DOHH2 (cell line): ENCODE measurements around the gene ARX.

Experiments used
- H3F3A ChIP-seq: fragments of 200-600 bp; sonication (generic), shearing (Covaris generic); 2 replicates; pipeline ENCODE4 v1.6.0; 2016; ENCODE audit warnings: antibody characterized with exemption, mild to moderate bottlenecking; ENCODE audit not compliant: control insufficient read depth, insufficient read depth
- H3K27ac ChIP-seq: fragments of 200-600 bp; sonication (generic); 2 replicates; pipeline ENCODE4 v1.5.1; 2014; ENCODE audit warnings: low read depth, mild to moderate bottlenecking, low read length, moderate library complexity
- H3K27me3 ChIP-seq: fragments of 200-600 bp; sonication (generic); 2 replicates; pipeline ENCODE4 v1.6.1; 2014; ENCODE audit warnings: mild to moderate bottlenecking, low read length, mixed read lengths; ENCODE audit not compliant: control insufficient read depth
- H3K36me3 ChIP-seq: fragments of 200-600 bp; sonication (generic); 2 replicates; pipeline ENCODE4 v1.6.1; 2014; ENCODE audit warnings: mild to moderate bottlenecking, low read length, moderate library complexity, mixed read lengths; ENCODE audit not compliant: control insufficient read depth
- H3K4me1 ChIP-seq: fragments of 200-600 bp; sonication (generic); 2 replicates; pipeline ENCODE4 v1.6.1; 2014; ENCODE audit warnings: mild to moderate bottlenecking, low read length, mixed read lengths; ENCODE audit not compliant: control insufficient read depth
- H3K4me2 ChIP-seq: fragments of 200-600 bp; sonication (generic); 2 replicates; pipeline ENCODE4 v1.6.0; 2014; ENCODE audit warnings: mild to moderate bottlenecking, low read length, moderate library complexity
- H3K4me3 ChIP-seq: fragments of 200-600 bp; sonication (generic); 2 replicates; pipeline ENCODE4 v1.5.1; 2014; ENCODE audit warnings: mild to moderate bottlenecking, low read length, mixed read lengths
- H3K79me2 ChIP-seq: fragments of 200-600 bp; sonication (generic); 2 replicates; pipeline ENCODE4 v1.6.1; 2014; ENCODE audit warnings: mild to moderate bottlenecking, low read length, mixed read lengths; ENCODE audit not compliant: control insufficient read depth
- H3K9me2 ChIP-seq: fragments of 200-600 bp; sonication (generic); replicated peaks from 2 replicates; pipeline ENCODE4 v1.6.1; 2014; ENCODE audit warnings: mild to moderate bottlenecking, low read length, mixed read lengths; ENCODE audit not compliant: control insufficient read depth
- H3K9me3 ChIP-seq: fragments of 200-600 bp; sonication (generic); 2 replicates; pipeline ENCODE4 v1.6.1; 2014; ENCODE audit warnings: antibody characterized with exemption, low read length, mixed read lengths; ENCODE audit not compliant: control insufficient read depth, insufficient read depth
- H4K20me1 ChIP-seq: fragments of 200-600 bp; sonication (generic); 2 replicates; pipeline ENCODE4 v1.6.0; 2014; ENCODE audit warnings: low read depth, mild to moderate bottlenecking, antibody characterized with exemption, low read length, moderate library complexity; ENCODE audit not compliant: control insufficient read depth, insufficient read depth
- CTCF ChIP-seq: fragments of 200-600 bp; sonication (generic); IDR thresholded peaks from one replicate; pipeline ENCODE4 v1.5.1; 2014; ENCODE audit warnings: antibody characterized with exemption, mild to moderate bottlenecking, low read depth, low read length; ENCODE audit not compliant: poor library complexity, severe bottlenecking
- EZH2phosphoT487 ChIP-seq: fragments of 200-600 bp; sonication (generic); IDR thresholded peaks from 2 replicates; pipeline ENCODE4 v1.6.1; 2017; ENCODE audit warnings: borderline replicate concordance, mild to moderate bottlenecking, antibody characterized with exemption, low read length, moderate library complexity, mixed read lengths

The ARX gene

DNA sequence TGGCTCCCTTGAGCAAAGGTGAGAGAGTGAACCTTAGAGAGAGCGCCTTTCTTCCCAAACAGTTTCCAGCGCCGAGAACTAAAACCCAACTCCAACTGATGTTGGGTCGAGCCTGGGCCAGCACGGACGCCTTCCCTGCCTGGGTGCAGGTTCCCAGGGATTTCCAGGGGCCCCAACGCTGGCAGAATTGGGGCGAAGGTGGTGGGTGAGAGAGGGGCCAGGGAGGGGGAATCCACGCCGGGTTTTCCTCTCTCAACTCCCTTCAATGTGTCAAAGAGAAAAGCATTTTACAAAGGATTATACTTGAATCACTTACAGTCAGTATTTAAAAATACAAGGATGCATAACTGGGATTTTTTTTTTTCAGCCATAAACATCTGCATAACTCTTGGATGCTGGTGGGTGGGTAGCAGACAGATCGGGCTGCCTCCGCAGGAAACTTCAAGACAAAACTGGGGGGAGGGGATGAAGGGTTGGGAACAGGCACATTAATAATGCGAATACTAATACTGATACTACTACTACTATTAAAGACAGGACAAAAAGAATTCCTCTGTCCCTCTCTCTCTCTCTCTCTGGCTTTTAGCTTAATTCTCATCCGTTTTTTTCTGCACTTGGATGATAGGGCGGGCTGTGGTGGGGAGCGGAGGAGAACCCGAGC lies 1.3 kb upstream of the ARX start:
- no peak overlapping the region for H3K4me3 ChIP-seq
- H3K27ac ChIP-seq, result no peak overlapping the region
- TF ChIP-seq CTCF, result no peak
- no peak for TF ChIP-seq EZH2phosphoT487
- H3F3A ChIP-seq, result no peaks in the 10 kb centered on the region
- no peak overlapping the region for H3K4me2 ChIP-seq
- H3K9me2 ChIP-seq, result no peaks in the 10 kb centered on the region
- peaks cover 41% of the 10 kb centered on the region for H3K27me3 ChIP-seq
- no peaks in the 10 kb centered on the region for H4K20me1 ChIP-seq
- no peaks in the 10 kb centered on the region for H3K79me2 ChIP-seq
- H3K9me3 ChIP-seq, result no peaks in the 10 kb centered on the region
- H3K36me3 ChIP-seq, result no peaks in the 10 kb centered on the region
- no peaks in the 10 kb centered on the region for H3K4me1 ChIP-seq

DNA sequence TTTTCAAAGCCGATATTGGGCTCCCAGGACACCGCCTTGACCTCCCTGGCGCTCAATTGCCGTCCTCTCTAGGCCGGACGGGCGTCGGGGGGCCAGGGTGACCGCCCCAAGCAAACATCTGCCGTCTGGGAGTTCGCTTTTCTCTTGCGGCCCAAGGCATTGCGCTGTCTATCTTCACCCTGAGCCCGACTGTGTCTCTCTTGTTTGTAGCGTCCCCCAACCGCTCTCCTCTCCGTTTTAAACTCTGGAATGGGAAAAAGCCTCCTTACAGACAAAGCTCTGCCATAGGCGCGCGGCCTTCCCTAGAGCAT lies 551 bp upstream of the ARX start:
- Histone ChIP-seq H3K36me3 (no peaks in the 10 kb centered on the region), H3F3A (no peaks in the 10 kb centered on the region), H3K9me3 (no peaks in the 10 kb centered on the region), H3K27me3 (peaks cover 40% of the 10 kb centered on the region), H3K79me2 (no peaks in the 10 kb centered on the region), H3K4me3 (no peak overlapping the region), H3K9me2 (no peaks in the 10 kb centered on the region), H4K20me1 (no peaks in the 10 kb centered on the region), H3K27ac (no peak overlapping the region), H3K4me2 (no peak overlapping the region), H3K4me1 (no peaks in the 10 kb centered on the region)
- TF ChIP-seq EZH2phosphoT487, result no peak
- no peak for TF ChIP-seq CTCF

DNA sequence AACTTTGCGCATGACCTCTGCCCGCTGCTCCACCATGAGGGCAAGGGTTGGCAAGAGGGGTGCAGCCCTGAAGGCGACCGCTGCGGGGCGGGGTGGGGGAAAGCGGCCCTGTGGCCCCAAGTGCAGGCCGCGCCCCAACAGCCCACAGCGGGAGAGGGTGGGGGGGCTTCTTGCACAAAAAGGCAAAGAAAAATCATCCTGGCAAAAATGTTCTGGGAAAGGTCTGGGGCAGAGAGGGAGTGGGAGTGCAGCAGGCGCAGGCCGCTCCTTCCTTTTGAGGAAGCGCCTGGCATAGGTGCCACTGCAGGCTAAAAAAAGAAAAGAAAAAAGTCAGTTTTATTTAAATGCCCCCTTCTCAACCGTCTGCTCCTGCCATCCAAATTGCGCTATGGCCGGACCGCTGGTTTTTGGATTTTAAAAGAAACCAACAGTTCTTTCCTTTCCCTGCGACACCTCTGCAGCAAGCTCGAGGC lies 1.4 kb downstream of the ARX start:
- no peaks in the 10 kb centered on the region for H4K20me1 ChIP-seq
- H3K9me2 ChIP-seq, result no peaks in the 10 kb centered on the region
- no peaks in the 10 kb centered on the region for H3K79me2 ChIP-seq
- no peaks in the 10 kb centered on the region for H3K36me3 ChIP-seq
- H3K9me3 ChIP-seq, result no peaks in the 10 kb centered on the region
- TF ChIP-seq EZH2phosphoT487, result no peak
- no peak for TF ChIP-seq CTCF
- no peak overlapping the region for H3K4me2 ChIP-seq
- H3K4me1 ChIP-seq, result no peaks in the 10 kb centered on the region
- H3K27ac ChIP-seq, result no peak overlapping the region
- no peak overlapping the region for H3K4me3 ChIP-seq
- no peaks in the 10 kb centered on the region for H3F3A ChIP-seq
- H3K27me3 ChIP-seq, result peaks cover 28% of the 10 kb centered on the region
